Measurements from ENCODE around the gene TBC1D14. TPM values are rescaled to one million over a fixed set of nuclear protein-coding genes. Genes with fewer than 3 reads are reported as not detected.
A peak's percentile ranks its signal among the peaks of the same experiment; 100 is the strongest.

Gene TBC1D14
- total RNA-seq, 4 donors from 2014 or later = 44.8 to 67.7 (median 55.7) TPM

GRCh38 chr4:7042503-7043283 is 133.1 kb downstream of the TBC1D14 start:
- Histone ChIP-seq H3K27ac (peak overlapping the region; percentile 24 to 79 (median 64)), H3K27me3 (no peaks in the 10 kb centered on the region), H3K4me1 (peaks cover 4 to 41% (median 26%) of the 10 kb centered on the region in 4 donors), H3K4me3 (peak overlapping the region; percentile 61 to 85 (median 76)), H3K36me3 (no peaks in the 10 kb centered on the region), H3K9me3 (no peaks in the 10 kb centered on the region)
- peak in 5 of 6 experiments; percentile 31 to 85 (median 77) for TF ChIP-seq CTCF (IDR thresholded peaks at IDR 0.05)
- TF ChIP-seq POLR2A (IDR thresholded peaks at IDR 0.05) = no peak
- DNase-seq = peak; percentile 94 to 98 (median 98)

GRCh38 chr4:7043284-7044136 is 133.9 kb downstream of the TBC1D14 start, which contains the start of gene TADA2B:
TSS of gene TADA2B (plus strand) at chr4:7043372. CDS start at chr4:7043580, 208 bp downstream.
- Histone ChIP-seq H3K9me3 (no peaks in the 10 kb centered on the region), H3K36me3 (peaks cover 0 to 1% (median 0%) of the 10 kb centered on the region in 3 donors), H3K4me1 (peaks cover 4 to 41% (median 28%) of the 10 kb centered on the region in 4 donors), H3K27ac (peak within 1 kb of the TSS; percentile 88 to 94 (median 90)), H3K27me3 (no peaks in the 10 kb centered on the region), H3K4me3 (peak within 1 kb of the TSS; percentile 91 to 100 (median 96))
- TF ChIP-seq POLR2A (IDR thresholded peaks at IDR 0.05) = peak; percentile 42 to 54
- no peak for TF ChIP-seq CTCF (IDR thresholded peaks at IDR 0.05)
- DNase-seq = peak; percentile 49 to 77 (median 72)

GRCh38 chr4:7044137-7044930 is 134.7 kb downstream of the TBC1D14 start:
- peak overlapping the region; percentile 88 to 94 (median 90) for H3K27ac ChIP-seq
- TF ChIP-seq CTCF (IDR thresholded peaks at IDR 0.05) (no peak), POLR2A (IDR thresholded peaks at IDR 0.05) (no peak)
- peaks cover 4 to 41% (median 28%) of the 10 kb centered on the region in 4 donors for H3K4me1 ChIP-seq
- peaks cover 0 to 5% (median 0%) of the 10 kb centered on the region in 3 donors for H3K36me3 ChIP-seq
- H3K4me3 ChIP-seq = peak overlapping the region; percentile 91 to 100 (median 96)
- no peak for DNase-seq
- H3K27me3 ChIP-seq = no peaks in the 10 kb centered on the region
- no peaks in the 10 kb centered on the region for H3K9me3 ChIP-seq

GRCh38 chr4:7045553-7045952 is 135.9 kb downstream of the TBC1D14 start:
- DNase-seq = no peak
- Histone ChIP-seq H3K27ac (peak overlapping the region in 1 of 4 donors; percentile 29), H3K9me3 (no peaks in the 10 kb centered on the region), H3K27me3 (no peaks in the 10 kb centered on the region), H3K4me1 (peaks cover 4 to 41% (median 28%) of the 10 kb centered on the region in 4 donors), H3K4me3 (peak overlapping the region in 1 of 4 donors; percentile 100), H3K36me3 (peaks cover 0 to 5% (median 0%) of the 10 kb centered on the region in 3 donors)
- no peak for TF ChIP-seq CTCF (IDR thresholded peaks at IDR 0.05)
- TF ChIP-seq POLR2A (IDR thresholded peaks at IDR 0.05) = no peak
